ENCODE results near the gene GRIN3A. TPM values are rescaled to one million over a fixed set of nuclear protein-coding genes. Genes with fewer than 3 reads are reported as not detected.
"Not testable (repeated sequence)": the region's sequence is repeated elsewhere in the genome, so short reads cannot be mapped to it uniquely, and the experiment has no call there.

GRIN3A gene
- total RNA-seq, 1 donor from 2014 or later = 0.11 TPM

DNA sequence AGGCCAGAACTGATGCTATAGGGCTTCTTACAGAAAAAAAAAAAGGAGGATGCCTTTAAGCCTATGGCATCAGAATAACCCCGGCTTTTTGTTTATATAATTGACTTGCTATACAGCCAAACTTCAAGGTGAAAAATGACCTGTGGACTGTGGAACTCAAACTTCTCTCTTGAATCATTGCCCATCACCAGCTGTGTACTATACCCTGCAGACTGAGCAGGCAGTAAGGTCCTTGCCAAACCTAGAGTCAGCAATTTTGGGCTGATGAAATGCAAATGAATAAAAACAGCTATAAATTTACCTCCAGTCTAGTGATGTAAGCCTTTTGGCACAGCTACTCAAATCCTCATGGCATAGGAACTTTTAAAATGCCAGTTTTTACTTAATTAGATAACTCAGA is 99.1 kb downstream of the GRIN3A start:
- DNase-seq (ENCODE audit: low spot score) = no peak
- intact Hi-C loops (cut with DNase I) = no loop called here

DNA sequence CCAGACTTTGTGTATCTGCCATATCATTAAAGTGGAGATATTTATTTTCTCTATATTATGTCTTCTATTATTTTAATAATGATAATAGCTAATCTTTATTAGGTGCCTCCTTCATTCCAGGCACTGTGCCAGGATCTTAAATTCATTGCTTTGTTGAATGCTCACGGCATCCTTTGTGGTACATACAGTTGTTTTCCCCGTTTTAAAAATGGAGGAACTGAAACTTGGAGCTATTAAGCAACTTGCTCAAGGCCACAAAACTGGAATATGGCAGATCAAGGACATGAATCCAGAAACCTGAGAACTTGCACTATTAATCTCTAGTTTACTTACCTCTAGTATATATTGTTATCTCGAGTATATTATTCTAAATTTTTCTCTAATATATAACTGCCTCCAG is 102.2 kb downstream of the GRIN3A start:
- DNase-seq (ENCODE audit: low spot score) = no peak
- intact Hi-C loops (cut with DNase I) = no loop called here

DNA sequence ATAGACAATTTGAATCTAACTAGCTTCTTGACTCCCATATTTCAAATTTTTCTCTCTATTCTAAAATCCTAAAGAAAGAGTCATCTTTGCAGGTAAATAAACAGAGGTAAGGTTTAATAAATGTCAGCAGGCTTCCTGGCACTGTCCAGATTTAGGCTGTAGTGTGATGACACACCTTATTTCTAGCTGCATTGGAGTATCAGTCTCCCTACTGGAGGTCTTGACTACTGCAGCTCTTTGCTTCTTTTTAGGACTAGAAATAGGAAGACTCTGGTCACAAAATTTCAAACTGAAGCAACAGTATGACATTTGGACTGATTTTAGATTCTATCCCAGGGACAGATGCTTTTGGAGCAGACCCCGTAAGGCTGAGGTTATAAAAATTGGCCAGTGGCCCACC is 103.0 kb downstream of the GRIN3A start:
- intact Hi-C loops (cut with DNase I) = no loop called here
- no peak for DNase-seq (ENCODE audit: low spot score)

DNA sequence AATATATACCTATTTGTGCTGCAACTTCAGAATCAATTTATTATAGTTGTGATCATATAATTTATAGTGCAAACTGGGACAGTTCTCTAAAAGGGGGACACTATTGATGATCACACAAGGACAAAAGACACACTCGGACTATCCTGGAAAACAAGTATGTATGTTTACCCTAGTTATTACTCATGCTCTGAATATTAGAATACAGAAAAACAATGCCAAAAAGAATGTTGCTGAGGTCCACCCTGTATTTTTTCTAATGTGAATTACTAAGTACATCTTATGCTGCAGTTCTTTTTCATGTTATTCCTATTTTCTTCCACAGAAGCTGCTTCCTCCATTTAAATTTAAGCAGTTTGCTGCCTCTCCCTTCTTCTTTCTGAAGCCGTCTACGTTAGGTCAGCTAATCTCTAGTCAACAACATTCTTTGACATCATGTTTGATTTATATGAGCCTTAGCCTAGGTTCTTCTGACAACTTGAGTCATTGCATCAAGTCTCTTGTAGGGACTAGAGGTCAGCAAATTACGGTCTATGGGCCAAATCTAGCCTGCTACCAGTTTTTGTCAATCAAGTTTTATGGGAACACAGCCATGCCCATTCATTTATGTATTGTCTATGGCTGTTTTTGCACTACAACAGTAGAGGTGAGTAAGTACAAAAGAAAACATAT is 103.6 kb downstream of the GRIN3A start:
- intact Hi-C loops (cut with DNase I) = no loop called here

DNA sequence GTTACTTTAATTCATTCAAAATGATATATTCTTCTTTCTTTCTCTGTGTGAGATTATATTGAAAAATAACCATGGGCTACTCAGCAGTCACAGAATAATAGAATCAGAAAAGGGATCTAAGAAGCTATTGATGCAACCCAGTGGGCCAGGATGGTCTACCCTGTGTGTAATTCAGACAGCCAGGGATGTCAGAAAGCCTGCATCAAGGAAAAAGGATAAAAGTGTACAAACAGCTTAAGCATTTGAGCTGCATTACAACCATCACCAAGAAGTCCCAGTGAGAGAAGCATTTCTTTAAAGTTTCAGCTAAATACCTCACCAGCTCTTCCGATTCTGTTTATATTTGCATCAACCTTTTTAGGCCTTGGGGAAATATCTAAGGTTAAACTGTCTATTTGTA is 105.8 kb downstream of the GRIN3A start:
- no peak for DNase-seq (ENCODE audit: low spot score)
- intact Hi-C loops (cut with DNase I) = no loop called here

More for the DNA sequence above, 103.6 kb downstream of the GRIN3A start:
- DNase-seq (ENCODE audit: low spot score) = no peak

DNA sequence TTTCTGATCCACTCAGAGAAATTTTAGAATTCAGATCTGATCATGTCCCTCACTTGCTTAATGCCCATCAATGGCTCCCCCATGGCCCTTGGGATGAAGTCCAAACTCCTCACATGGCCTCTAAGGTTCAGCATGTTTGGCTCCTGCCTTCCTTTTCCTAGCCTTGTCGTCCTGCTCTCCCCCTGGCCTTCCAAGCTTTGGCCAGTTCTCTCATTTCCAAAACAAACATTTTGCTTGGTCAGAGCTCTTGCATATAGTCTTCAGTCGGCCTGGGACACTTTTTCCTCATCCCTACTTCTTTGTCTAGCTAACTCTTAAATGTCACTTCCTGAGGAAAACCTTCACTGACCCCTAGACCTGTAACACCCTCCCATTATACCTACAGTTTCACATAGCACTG is 106.6 kb downstream of the GRIN3A start:
- intact Hi-C loops (cut with DNase I) = no loop called here

DNA sequence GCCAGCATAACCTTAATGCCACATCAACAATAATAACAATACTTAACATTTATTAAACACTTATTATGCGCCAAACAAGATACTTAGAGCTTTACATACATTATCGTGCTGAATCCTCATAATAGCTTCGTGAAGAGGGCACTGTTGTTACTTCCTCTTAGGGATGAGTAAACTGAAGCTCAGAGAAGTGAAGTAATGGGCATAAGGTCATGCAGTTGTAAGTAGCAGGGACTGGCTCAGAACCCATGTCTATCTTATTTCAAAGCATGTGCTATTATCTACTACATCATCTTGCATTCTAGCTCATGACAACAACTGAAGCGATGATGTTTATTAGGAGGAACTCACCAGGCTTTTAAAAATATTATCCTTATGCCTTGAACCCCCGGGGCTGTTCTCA is 108.8 kb downstream of the GRIN3A start:
- DNase-seq (ENCODE audit: low spot score) = no peak
- intact Hi-C loops (cut with DNase I) = no loop called here

More for the DNA sequence above, 106.6 kb downstream of the GRIN3A start:
- no peak for DNase-seq (ENCODE audit: low spot score)

DNA sequence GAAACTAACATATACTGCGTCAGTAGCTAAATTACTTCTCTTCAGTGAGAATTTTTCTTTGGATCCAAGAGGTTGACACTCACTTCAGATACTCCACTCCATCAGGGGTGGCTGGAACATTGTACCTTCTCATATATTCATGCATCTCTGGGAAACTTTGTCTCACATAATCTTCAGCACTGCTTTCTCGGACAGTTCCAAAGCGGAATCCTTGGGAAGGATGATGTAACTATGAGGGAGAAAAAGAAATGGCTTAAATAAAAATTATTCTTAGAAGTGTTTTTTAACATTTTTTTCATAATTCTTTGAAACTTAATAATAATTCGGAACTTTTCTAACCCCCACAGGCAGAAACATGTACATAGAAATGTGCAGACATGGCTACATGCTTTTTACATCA is 110.3 kb downstream of the GRIN3A start:
- no peak for DNase-seq (ENCODE audit: low spot score)
- intact Hi-C loops (cut with DNase I) = no loop called here

DNA sequence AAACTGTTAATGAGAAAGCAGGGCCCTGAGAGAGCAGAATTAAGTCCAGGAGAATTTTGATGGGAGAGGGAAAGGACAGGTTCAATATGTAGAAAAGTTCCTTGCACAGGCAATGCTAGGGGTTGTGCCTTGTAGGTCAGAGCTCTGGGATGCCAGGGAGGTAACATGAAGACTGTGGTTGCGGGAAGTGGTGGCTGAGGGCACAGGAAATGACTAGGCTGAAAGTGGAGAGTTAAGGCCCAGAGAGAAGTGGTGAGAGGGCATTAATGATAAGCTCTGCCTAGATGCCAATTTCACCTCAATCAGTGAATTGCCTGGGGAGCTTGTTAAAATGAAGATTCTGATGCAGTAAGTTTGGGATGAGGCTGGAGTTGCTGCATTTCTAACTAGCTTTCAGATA is 112.2 kb downstream of the GRIN3A start:
- intact Hi-C loops (cut with DNase I) = no loop called here
- DNase-seq (ENCODE audit: low spot score) = no peak

DNA sequence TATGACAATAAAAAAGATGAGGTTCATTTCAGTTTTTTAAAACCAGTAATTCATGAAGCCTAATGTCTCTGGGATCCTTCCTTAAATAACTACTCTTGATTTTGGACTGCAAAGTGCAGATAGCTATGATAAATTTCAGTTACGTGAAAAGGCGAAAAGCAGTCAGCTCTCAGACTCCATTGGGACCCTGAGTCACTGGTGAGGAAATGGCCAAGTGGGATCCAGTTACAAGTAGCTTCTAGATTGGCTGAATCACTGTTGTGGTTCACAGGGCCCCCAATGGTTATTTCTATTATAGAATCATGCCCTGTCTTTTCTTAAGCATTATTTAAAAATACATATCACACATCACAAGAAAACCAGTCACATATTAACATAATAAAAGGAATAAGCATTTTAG is 112.6 kb downstream of the GRIN3A start:
- intact Hi-C loops (cut with DNase I) = no loop called here
- DNase-seq (ENCODE audit: low spot score) = no peak

DNA sequence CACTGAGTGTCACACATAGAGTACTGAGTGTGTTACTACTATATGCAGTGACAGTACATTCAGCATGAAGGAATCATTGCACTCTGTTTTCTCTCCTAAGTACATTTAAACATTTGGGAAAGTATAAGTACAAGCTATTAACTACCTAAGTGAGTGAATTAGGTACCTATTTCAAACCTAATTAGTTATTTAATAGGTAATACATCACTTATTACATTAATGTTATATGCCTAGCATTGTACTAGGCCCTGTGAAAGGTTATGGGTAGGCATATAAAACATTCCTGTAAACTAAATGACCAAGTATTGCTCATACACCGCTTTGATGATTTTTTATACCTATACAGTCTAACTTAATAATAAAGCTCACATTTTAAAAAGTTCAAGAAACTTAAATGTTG is 118.0 kb downstream of the GRIN3A start:
- intact Hi-C loops (cut with DNase I) = no loop called here
- DNase-seq (ENCODE audit: low spot score) = no peak

DNA sequence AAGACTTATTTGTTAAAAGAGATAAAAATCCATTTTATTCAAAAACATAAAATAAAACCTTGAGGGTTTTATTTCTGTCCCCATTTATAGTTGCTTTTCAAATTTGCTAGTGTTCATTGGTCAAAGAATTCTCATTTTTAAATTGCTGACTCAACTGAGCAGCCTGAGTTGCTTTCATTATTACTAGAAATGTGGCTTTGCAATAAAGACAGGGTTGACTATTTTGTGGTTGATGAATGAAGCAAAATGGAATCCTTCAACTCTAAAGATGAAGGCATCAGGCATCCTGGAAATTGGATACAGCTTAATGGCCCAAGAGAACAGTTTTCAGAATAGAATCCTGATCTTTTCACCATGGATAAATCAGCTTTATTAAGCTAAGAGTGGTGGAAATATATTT is 119.7 kb downstream of the GRIN3A start:
- intact Hi-C loops (cut with DNase I) = no loop called here
- no peak for DNase-seq (ENCODE audit: low spot score)

DNA sequence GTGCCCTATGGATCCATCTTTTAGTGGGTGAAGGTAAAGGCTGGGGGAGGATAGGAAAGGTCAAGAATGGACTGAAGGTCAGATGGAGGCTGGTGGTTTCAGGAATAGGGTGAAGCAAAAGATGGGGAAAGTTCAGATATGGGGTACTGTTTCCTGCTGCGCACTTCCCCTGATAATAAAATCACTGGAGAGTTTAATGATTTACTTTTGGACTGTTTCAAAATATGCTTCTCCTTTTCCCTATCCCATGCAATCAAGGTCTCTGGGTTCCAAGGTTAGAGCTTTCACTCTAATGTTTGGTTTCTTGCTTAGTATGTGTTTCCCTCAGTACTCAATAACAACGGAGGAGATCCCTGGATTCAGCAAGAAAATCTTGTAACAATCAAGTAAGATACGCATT is 132.9 kb downstream of the GRIN3A start:
- intact Hi-C loops (cut with DNase I) = no loop called here
- DNase-seq (ENCODE audit: low spot score) = no peak

DNA sequence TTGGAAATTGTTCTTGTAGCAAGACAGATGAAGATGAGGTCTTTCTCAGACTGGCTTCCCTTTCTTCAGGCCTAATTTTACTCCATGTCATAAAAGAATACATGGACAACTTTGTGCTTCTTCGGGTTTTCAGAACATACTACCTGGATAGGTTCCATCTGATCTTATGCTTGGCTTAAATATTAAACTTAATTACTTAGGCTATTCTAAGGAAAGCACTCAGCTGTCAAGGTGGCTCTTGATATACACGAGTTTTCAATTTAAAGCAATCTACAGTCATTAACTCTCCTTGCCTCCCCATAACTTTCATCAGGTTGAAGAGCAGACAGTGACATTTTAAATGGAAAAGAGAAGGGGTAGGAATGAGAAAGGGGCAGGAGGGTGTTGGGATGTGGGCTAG is 134.2 kb downstream of the GRIN3A start:
- intact Hi-C loops (cut with DNase I) = no loop called here
- no peak for DNase-seq (ENCODE audit: low spot score)

DNA sequence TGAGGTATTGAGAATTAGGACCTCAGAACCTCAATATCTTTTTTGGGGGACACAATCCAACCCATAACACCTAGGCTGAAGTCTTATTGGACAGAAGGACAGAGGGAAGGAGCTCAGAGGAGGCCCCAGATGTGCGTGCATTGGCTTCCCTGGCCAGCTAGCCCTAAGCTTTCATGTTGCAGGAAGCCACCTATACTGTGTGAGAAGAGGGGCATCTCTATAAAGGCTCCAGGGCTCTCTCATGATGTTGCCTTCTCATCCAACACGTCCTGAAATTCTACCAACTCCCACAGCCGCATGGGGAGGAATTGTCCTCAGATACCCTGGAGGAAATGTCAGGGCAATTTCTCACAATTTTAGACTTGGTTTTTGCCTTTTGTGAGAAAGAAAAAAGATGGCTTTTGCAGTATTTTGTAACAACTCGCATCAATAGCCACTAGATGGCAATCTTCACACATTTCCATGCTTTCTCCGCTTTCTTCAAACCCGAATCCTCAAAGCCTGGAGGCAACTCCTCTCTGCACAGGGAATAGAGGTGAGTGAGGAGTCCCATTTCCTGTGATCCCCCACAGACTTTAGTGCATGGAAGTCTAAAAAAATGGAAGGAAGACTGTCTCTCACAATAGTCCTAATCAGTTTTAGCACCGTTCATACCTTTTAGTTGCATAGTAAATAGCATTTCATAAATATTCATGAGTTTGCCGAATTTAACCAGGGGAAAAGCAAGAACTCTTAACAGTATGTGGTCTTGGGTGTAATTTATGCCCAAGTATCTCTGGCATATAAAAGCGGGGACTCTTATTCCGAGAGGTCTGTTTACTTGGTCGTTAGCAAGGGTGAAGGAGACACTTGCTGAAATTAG is 136.3 kb downstream of the GRIN3A start:
- intact Hi-C loops (cut with DNase I) = no loop called here
- no peak for DNase-seq (ENCODE audit: low spot score)

DNA sequence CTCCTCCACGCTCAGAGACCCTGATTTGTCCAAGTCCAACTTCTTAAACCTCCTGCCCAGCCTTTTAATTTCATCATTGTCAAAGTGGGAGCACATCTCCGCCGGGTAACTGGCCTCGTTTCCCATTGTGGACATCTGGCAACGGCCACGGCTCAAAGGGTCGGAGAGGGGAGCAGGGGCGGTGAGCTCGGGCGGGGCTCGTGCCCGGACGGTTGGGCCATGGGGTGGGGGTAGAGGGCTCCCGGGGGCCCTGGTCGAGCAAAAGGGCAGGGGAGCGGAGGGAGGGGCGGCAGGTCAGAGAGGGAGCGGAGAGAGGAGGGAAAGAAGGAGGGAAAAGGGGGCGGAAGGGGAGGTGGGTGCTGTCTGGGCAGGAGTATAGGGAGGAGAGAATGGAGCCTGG is 143.7 kb downstream of the GRIN3A start, which contains the start of gene PPP3R2:
Gene PPP3R2, minus strand, starts transcription at position 174 of the 400 bp plus-strand sequence. Its CDS starts 48 bp downstream, at position 126.
- no peak for DNase-seq (ENCODE audit: low spot score)
- intact Hi-C loops (cut with DNase I) = no loop called here

DNA sequence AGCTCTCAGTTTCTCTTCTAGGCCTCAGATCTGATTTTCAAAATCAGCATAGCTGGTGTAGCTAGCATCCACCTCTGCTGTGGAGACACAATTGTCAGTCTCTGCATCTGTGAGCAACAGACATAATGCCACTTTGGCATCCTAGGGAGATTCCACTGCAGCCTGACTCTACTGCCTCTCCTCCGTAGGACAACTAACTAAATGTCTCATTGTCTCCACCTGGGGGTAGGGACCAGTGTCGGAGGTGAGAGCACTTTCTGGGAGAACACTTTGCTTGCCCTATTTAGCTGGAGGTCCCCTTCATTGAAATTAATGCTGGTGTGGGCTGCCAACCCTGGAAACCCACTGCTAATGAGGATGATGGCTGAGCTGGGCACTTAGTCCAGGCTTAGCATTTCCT is 145.1 kb downstream of the GRIN3A start:
- intact Hi-C loops (cut with DNase I) = no loop called here
- DNase-seq (ENCODE audit: low spot score) = no peak

DNA sequence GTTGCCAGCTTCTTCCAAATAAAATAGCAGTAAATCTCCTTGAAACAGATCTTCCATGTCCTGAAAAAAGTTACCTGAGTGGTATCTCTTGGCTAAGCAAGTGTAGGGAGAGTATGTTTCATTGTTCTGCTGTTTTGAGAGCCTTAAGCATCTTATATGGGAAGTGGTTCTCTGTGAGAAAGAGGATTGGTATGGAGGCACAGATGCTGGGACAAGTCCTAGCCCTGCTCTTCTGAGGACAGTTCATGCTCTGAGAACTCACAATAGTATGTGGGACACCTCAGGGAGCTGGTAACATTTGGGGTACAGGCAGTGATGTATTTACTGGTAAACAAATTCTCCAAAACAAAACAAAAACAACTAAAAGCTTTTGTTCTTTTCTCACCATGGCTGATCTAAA is 145.7 kb downstream of the GRIN3A start:
- no peak for DNase-seq (ENCODE audit: low spot score)
- intact Hi-C loops (cut with DNase I) = no loop called here

DNA sequence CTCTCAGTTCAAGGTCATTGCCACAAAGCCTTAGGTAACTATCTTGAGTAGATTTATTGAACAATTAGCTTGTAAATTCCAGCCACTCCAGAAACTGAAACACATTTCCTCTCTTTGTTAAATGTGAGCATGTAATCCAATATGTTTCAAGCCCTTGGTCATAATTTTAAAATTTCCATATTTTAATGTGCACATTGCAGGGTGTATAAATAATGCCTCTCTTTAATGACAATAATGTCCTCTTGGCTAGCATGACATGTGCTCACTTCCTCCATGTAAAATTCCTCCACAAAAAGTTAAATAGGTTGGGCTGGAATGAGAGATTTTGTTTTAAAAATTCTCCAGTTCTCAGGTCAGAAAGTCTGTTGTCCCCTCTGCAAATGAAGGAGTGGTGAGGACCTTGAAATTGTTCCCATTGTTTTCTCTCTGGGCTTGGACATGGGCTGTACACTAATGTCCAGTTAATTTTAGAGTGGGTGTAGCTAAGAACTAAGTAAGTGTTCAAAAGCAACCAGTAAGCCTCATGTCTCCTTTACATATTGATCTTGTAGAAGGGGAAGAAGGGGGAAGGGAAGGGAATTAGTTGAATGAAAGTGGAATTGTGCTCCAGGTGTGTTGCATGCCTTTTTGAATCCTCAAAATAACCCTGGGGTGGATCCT is 146.5 kb downstream of the GRIN3A start:
- DNase-seq (ENCODE audit: low spot score) = no peak
- intact Hi-C loops (cut with DNase I) = no loop called here

DNA sequence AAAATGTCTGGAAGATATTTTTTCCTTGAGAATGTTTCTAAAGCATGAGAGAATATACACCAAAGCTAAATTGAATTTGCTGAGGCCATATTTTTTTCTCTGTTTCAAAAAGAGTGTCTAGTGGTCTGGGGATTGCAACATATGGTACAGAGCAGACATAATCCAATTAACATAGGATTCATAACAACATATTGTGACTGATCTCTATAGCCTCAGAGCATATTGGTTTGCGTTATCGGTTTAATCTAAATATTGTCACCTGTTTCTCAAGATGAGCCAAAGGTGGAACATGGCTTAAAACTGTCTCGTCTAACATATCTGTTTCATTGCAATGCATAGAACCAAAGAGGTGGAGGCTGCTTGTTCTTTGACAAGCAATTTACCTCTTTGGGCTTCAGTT is 147.5 kb downstream of the GRIN3A start:
- DNase-seq (ENCODE audit: low spot score) = no peak
- intact Hi-C loops (cut with DNase I) = no loop called here

DNA sequence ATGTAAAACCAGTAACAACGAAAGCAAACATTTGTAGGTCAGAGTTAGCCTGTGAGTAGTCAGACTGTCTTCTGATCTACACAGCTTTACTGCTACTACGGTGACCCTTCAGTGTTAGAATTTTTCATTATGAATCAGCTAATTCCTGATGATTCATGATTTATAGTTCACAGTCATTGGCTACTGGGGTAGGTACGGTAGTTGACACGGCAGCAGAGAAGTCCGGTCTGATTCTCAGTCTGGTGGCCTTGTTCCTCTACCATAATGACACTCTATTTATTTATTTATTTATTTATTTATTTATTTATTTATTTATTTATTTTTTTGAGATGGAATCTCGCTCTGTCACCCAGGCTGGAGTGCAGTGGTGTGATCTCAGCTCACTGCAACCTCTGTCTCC is 148.4 kb downstream of the GRIN3A start:
- DNase-seq (ENCODE audit: low spot score); intact Hi-C loops (cut with DNase I): not testable (repeated sequence)

Measured in cardiac septum (tissue), 1 donor.